ENCODE results near the gene BYSL. TPM values are rescaled to one million over a fixed set of nuclear protein-coding genes. Genes with fewer than 3 reads are reported as not detected.

Gene BYSL
- total and polyA plus RNA-seq, 10 of the 15 experiments (the other 5 are each of a cell fraction or from before 2014, with no cell fraction given) = 12.6 to 51.1 (median 33.0) TPM

- TF ChIP-seq E2F8 (IDR thresholded peaks at IDR 0.05; ENCODE audit: low read depth, partially characterized antibody) = no peak
- TF ChIP-seq CEBPZ (IDR thresholded peaks at IDR 0.05; ENCODE audit: low read depth, low read length) = no peak
- TF ChIP-seq SPI1 (IDR thresholded peaks at IDR 0.05; ENCODE audit: borderline replicate concordance, insufficient read depth, low read depth, low read length) = no peak
- no peak for TF ChIP-seq IKZF1 (conservative IDR thresholded peaks at IDR 0.05)
- TF ChIP-seq IRF3 (IDR thresholded peaks at IDR 0.05) = no peak
- no peak for TF ChIP-seq ASH2L (IDR thresholded peaks at IDR 0.05; ENCODE audit: borderline replicate concordance, low read depth)
- TF ChIP-seq ZBTB4 (CRISPR knock-in tag; IDR thresholded peaks at IDR 0.05) = no peak
Measured at GRCh38 chr6:41900861-41901260, 20.4 kb upstream of the BYSL start (continued).

Measured in GM12878 (cell line).